GM12878 (cell line): ENCODE results near the gene NOL8. TPM values are rescaled to one million over a fixed set of nuclear protein-coding genes. Genes with fewer than 3 reads are reported as not detected.

ENCODE experiments used
- ATAC-seq: fragments of 200-7000 bp; cut with Tn5 transposase; 3 replicates; pipeline ENCODE4 v1.9.1; 2020; ENCODE audit warnings: mild to moderate bottlenecking, moderate library complexity
- BruUV-seq: library from RNA; stranded (reverse); fragments of 400-500 nt; replicated peaks from 2 replicates; lab custom pipeline; 2021; lab: Mats Ljungman, UMichigan
- CTCF ChIA-PET: fragments of 300-600 bp; sonication (Branson Sonifier 250); formaldehyde crosslinking; extraction: SDS; loops from one replicate; lab custom pipeline; 2021; ENCODE audit warnings: inconsistent platforms; lab: Yijun Ruan, JAX
- POLR2A ChIA-PET: fragments of 350-600 bp; formaldehyde crosslinking; extraction: SDS; loops from one replicate; lab custom pipeline; 2021; ENCODE audit warnings: inconsistent platforms; lab: Charles Lee
- RAD21 ChIA-PET: fragments of 300-600 bp; sonication (Branson Sonifier 250); formaldehyde crosslinking; loops from one replicate; lab custom pipeline; 2023; ENCODE audit warnings: antibody characterized with exemption; ENCODE audit not compliant: unreplicated experiment; lab: Charles Lee
- SMC1A ChIA-PET: fragments of 300-600 bp; sonication (Branson Sonifier 250); formaldehyde crosslinking; loops from one replicate; lab custom pipeline; 2023; ENCODE audit not compliant: unreplicated experiment, uncharacterized antibody; lab: Charles Lee
- DNase-seq: peaks from one replicate; pipeline ENCODE4 v3.0.0-alpha.2; 2011; ENCODE audit warnings: low read depth, low spot score
- FAIRE-seq: peaks from 3 replicates; lab custom pipeline; 2011; peaks lifted over from hg19 to GRCh38; lab: Jason Lieb, UNC
- H2AFZ ChIP-seq: 2 replicates; pipeline ENCODE4 v1.6.0; 2011; ENCODE audit warnings: low read depth, low read length, control low read depth; ENCODE audit not compliant: control insufficient read depth
- H3K27ac ChIP-seq: 2 replicates; pipeline ENCODE4 v1.5.1; 2011; ENCODE audit warnings: control low read depth; ENCODE audit not compliant: control insufficient read depth, insufficient read depth
- H3K27me3 ChIP-seq, 2 experiments: replicated peaks in 1 of 2; 2 replicates each; pipeline versions ENCODE4 v1.6.0 to v1.6.1; 2011; ENCODE audit warnings: low read length in 1 of 2; ENCODE audit not compliant: control insufficient read depth in 2 of 2, insufficient read depth in 2 of 2
- H3K36me3 ChIP-seq, 2 experiments: 2 replicates each; pipeline ENCODE4 v1.5.1; 2011; ENCODE audit warnings: low read length in 1 of 2; ENCODE audit not compliant: control insufficient read depth in 2 of 2, insufficient read depth in 2 of 2
- H3K4me1 ChIP-seq: 2 replicates; pipeline ENCODE4 v1.6.1; 2011; ENCODE audit warnings: mild to moderate bottlenecking, low read length, moderate library complexity, mixed read lengths; ENCODE audit not compliant: control insufficient read depth, insufficient read depth
- H3K4me2 ChIP-seq: 2 replicates; pipeline ENCODE4 v1.6.0; 2011; ENCODE audit warnings: control low read depth; ENCODE audit not compliant: control insufficient read depth, insufficient read depth
- H3K4me3 ChIP-seq: fragments of 200-600 bp; sonication (generic); 2 replicates; pipeline ENCODE4 v1.5.1; 2016
- H3K79me2 ChIP-seq: 2 replicates; pipeline ENCODE4 v1.6.0; 2011; ENCODE audit warnings: low read length; ENCODE audit not compliant: control insufficient read depth, insufficient read depth
- H3K9ac ChIP-seq: 2 replicates; pipeline ENCODE4 v1.8.0; 2011; ENCODE audit warnings: low read length, control low read depth, mixed read lengths; ENCODE audit not compliant: control insufficient read depth, insufficient read depth
- H3K9me3 ChIP-seq: replicated peaks from 3 replicates; pipeline ENCODE4 v1.5.1; 2011; ENCODE audit warnings: mild to moderate bottlenecking, low read length; ENCODE audit not compliant: control insufficient read depth, insufficient read depth
- H4K20me1 ChIP-seq: 2 replicates; pipeline ENCODE4 v1.6.0; 2011; ENCODE audit not compliant: control insufficient read depth, insufficient read depth
- E2F8 ChIP-seq: fragments of 450-650 bp; IDR thresholded peaks from 2 replicates; pipeline ENCODE4 v1.6.1; 2018; ENCODE audit warnings: mild to moderate bottlenecking, low read depth, moderate library complexity; ENCODE audit not compliant: partially characterized antibody
- FOXM1 ChIP-seq: IDR thresholded peaks from 2 replicates; pipeline ENCODE4 v1.6.1; 2012; ENCODE audit warnings: low read depth, mild to moderate bottlenecking, inconsistent platforms, low read length, moderate library complexity
- GABPA ChIP-seq: IDR thresholded peaks from 2 replicates; pipeline ENCODE4 v1.6.1; 2014; ENCODE audit warnings: antibody characterized with exemption, low read depth, mild to moderate bottlenecking, inconsistent platforms
- HCFC1 ChIP-seq: fragments of 150-350 bp; IDR thresholded peaks from 2 replicates; pipeline ENCODE4 v1.6.1; 2014; ENCODE audit warnings: low read length
- MAX ChIP-seq: IDR thresholded peaks from 2 replicates; pipeline ENCODE4 v1.6.1; 2012; ENCODE audit warnings: low read depth, low read length, improper control_type of control experiment
- MYB ChIP-seq: fragments of 150-350 bp; IDR thresholded peaks from 2 replicates; pipeline ENCODE4 v1.6.1; 2014; ENCODE audit warnings: mild to moderate bottlenecking, low read depth, low read length, borderline replicate concordance
- NR2C2 ChIP-seq: IDR thresholded peaks from 2 replicates; pipeline ENCODE4 v1.6.1; 2011; ENCODE audit warnings: borderline replicate concordance, low read depth; ENCODE audit not compliant: control insufficient read depth, insufficient read length
- SMAD1 ChIP-seq: fragments of 450-650 bp; IDR thresholded peaks from 2 replicates; pipeline ENCODE4 v1.6.1; 2018; ENCODE audit warnings: mild to moderate bottlenecking, low read depth; ENCODE audit not compliant: partially characterized antibody
- ZNF207 ChIP-seq: fragments of 450-650 bp; IDR thresholded peaks from 2 replicates; pipeline ENCODE4 v1.6.1; 2014; ENCODE audit warnings: antibody characterized with exemption, mild to moderate bottlenecking, borderline replicate concordance
- ZNF384 ChIP-seq: IDR thresholded peaks from 2 replicates; pipeline ENCODE4 v1.6.1; 2012; ENCODE audit warnings: low read depth, mild to moderate bottlenecking, low read length, improper control_type of control experiment, borderline replicate concordance
- WGBS: methylation state at CpG from one replicate; pipeline ENCODE4 v1.1.6; 2016; ENCODE audit warnings: low lambda C conversion rate; ENCODE audit not compliant: insufficient replicate concordance, insufficient coverage; ENCODE audit errors: missing lambda C conversion rate; 5-methylcytosine and 5-hydroxymethylcytosine counted together
- in situ Hi-C: fragments of 300-500 bp; cut with MboI; formaldehyde crosslinking; loops from 9 replicates; pipeline ENCODE4 v1.14.3; 2018; ENCODE audit warnings: mixed read lengths
- intact Hi-C: fragments of 100-400 bp; cut with micrococcal nuclease; formaldehyde crosslinking; loops from one replicate; pipeline ENCODE4 v1.14.2; 2022; ENCODE audit not compliant: unreplicated experiment
- polyA plus RNA-seq, 11 experiments: library from polyadenylated mRNA; depleted of rRNA in 4 of 11; unstranded in 6 of 11; stranded (reverse) in 5 of 11; fragments of >200 nt; fragmentation: Nextera tagmentation in 4 of 11; fragmentation: Illumina TruSeq in 1 of 11; extraction: Ambion mirVana in 4 of 11; extraction: Trizol in 1 of 11; gene quantifications; 1 replicate in 1 of 11; 2 replicates in 10 of 11; pipeline versions ENCODE4 v1.2.1 to v1.2.3, GENCODE V29; 2011 to 2016; ENCODE audit warnings: inconsistent platforms in 2 of 11, missing spikeins in 2 of 11, low read depth in 1 of 11
- total RNA-seq, 4 experiments: library from RNA; depleted of rRNA in 3 of 4; stranded (reverse); fragments of >200 nt in 3 of 4; fragmentation: Illumina TruSeq in 1 of 4; extraction: Trizol in 1 of 4; gene quantifications; 2 replicates each; pipeline versions ENCODE4 v1.2.1 to v1.2.3, GENCODE V29; 2013 to 2021
- TF ChIP-seq, protein P1 (sequence below): fragments of 450-650 bp; IDR thresholded peaks from 2 replicates; pipeline ENCODE4 v1.6.1; 2017; ENCODE audit warnings: borderline replicate concordance
- TF ChIP-seq, protein P2 (sequence below): fragments of 450-650 bp; IDR thresholded peaks from 2 replicates; pipeline ENCODE4 v1.6.1; 2017; ENCODE audit warnings: mild to moderate bottlenecking, low read depth, inconsistent platforms; ENCODE audit not compliant: poor library complexity, severe bottlenecking
- TF ChIP-seq, protein P3 (sequence below): IDR thresholded peaks from 2 replicates; pipeline ENCODE4 v1.6.1; 2012; ENCODE audit warnings: low read depth, low read length, improper control_type of control experiment

Gene NOL8
- total and polyA plus RNA-seq, 10 of the 15 experiments (the other 5 are each of a cell fraction or from before 2014, with no cell fraction given) = 33.6 to 58.6 (median 49.2) TPM

GRCh38 chr9:92276331-92277032, 48.7 kb downstream of the NOL8 start (continued):
- TF ChIP-seq, protein P1, sequence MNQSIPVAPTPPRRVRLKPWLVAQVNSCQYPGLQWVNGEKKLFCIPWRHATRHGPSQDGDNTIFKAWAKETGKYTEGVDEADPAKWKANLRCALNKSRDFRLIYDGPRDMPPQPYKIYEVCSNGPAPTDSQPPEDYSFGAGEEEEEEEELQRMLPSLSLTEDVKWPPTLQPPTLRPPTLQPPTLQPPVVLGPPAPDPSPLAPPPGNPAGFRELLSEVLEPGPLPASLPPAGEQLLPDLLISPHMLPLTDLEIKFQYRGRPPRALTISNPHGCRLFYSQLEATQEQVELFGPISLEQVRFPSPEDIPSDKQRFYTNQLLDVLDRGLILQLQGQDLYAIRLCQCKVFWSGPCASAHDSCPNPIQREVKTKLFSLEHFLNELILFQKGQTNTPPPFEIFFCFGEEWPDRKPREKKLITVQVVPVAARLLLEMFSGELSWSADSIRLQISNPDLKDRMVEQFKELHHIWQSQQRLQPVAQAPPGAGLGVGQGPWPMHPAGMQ = no peak
- no peak for TF ChIP-seq MYB

DNA sequence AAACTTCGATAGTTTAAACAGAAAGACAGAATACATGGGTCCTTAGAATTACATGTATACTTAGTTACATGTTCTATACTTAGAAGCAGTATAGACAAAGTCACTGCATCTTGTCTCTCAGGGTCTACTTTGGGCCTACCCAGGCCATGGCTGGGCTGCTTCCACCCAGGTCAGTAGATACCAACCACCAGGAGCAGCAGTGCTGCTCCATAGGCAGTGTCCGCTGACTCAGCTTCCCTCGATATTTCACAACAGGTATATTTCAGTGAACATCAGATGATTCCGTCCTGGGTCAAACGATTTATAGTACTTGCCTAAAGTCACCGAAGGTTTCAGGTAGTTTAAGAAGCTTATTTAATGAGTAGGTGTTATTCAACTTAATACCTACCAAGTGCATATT, 49.6 kb downstream of the NOL8 start:
- H3K27me3 ChIP-seq = no peaks in the 10 kb centered on the region
- no peaks in the 10 kb centered on the region for H3K4me1 ChIP-seq
- no peak overlapping the region for H3K27ac ChIP-seq
- H3K9me3 ChIP-seq = no peaks in the 10 kb centered on the region
- no peak for FAIRE-seq
- DNase-seq = no peak
- H3K36me3 ChIP-seq = peaks cover 25 to 49% of the 10 kb centered on the region in 2 experiments
- ChIA-PET RAD21 (no interaction called here), CTCF (no interaction called here), SMC1A (interaction anchor here (1.0 kb wide), 1 partner anchor 514 kb away, joined by 3 read pairs; no protein-coding TSS in a partner anchor), POLR2A (interaction anchor here (0.9 kb wide), 1 partner anchor 16 kb away, joined by 3 read pairs; no protein-coding TSS in a partner anchor)
- in situ Hi-C loops (no loop called here), intact Hi-C loops (no loop called here)
- no peaks in the 10 kb centered on the region for H3K79me2 ChIP-seq
- no peak overlapping the region for H3K4me2 ChIP-seq
- BruUV-seq = TSS peak; percentile 2
- H3K4me3 ChIP-seq = no peak overlapping the region
- no peak for ATAC-seq
- 81% methylated on average over 6 of the region's 6 CpGs for WGBS
- no peak overlapping the region for H2AFZ ChIP-seq
- H3K9ac ChIP-seq = no peak overlapping the region
- H4K20me1 ChIP-seq = no peaks in the 10 kb centered on the region
- TF ChIP-seq HCFC1 = no peak
- TF ChIP-seq NR2C2 = no peak
- no peak for TF ChIP-seq MAX
- TF ChIP-seq SMAD1 = no peak
- TF ChIP-seq ZNF207 = no peak
- no peak for TF ChIP-seq ZNF384
- no peak for TF ChIP-seq FOXM1
- TF ChIP-seq, protein P2, sequence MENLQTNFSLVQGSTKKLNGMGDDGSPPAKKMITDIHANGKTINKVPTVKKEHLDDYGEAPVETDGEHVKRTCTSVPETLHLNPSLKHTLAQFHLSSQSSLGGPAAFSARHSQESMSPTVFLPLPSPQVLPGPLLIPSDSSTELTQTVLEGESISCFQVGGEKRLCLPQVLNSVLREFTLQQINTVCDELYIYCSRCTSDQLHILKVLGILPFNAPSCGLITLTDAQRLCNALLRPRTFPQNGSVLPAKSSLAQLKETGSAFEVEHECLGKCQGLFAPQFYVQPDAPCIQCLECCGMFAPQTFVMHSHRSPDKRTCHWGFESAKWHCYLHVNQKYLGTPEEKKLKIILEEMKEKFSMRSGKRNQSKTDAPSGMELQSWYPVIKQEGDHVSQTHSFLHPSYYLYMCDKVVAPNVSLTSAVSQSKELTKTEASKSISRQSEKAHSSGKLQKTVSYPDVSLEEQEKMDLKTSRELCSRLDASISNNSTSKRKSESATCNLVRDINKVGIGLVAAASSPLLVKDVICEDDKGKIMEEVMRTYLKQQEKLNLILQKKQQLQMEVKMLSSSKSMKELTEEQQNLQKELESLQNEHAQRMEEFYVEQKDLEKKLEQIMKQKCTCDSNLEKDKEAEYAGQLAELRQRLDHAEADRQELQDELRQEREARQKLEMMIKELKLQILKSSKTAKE = no peak
- TF ChIP-seq, protein P3, sequence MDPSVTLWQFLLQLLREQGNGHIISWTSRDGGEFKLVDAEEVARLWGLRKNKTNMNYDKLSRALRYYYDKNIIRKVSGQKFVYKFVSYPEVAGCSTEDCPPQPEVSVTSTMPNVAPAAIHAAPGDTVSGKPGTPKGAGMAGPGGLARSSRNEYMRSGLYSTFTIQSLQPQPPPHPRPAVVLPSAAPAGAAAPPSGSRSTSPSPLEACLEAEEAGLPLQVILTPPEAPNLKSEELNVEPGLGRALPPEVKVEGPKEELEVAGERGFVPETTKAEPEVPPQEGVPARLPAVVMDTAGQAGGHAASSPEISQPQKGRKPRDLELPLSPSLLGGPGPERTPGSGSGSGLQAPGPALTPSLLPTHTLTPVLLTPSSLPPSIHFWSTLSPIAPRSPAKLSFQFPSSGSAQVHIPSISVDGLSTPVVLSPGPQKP = no peak
- TF ChIP-seq E2F8 = no peak
- no peak for TF ChIP-seq GABPA
